Smooth muscle cell (in vitro differentiated cells): ENCODE results near the gene ZNF41. TPM values are rescaled to one million over a fixed set of nuclear protein-coding genes. Genes with fewer than 3 reads are reported as not detected.

ENCODE experiments used
- DNase-seq: peaks from one replicate; lab custom pipeline; 2025; ENCODE audit not compliant: unreplicated experiment; lab: John Stamatoyannopoulos, UW
- H2AFZ ChIP-seq: fragments of 200-600 bp; sonication (generic); 2 replicates; pipeline ENCODE4 v1.6.0; 2016; ENCODE audit warnings: antibody characterized with exemption, low read depth, mild to moderate bottlenecking
- H3F3A ChIP-seq: fragments of 200-600 bp; sonication (generic); 2 replicates; pipeline ENCODE4 v1.6.0; 2017; ENCODE audit warnings: antibody characterized with exemption, low read depth
- H3K27ac ChIP-seq: fragments of 200-600 bp; sonication (generic); 2 replicates; pipeline ENCODE4 v1.5.1; 2016; ENCODE audit warnings: low read depth, mild to moderate bottlenecking
- H3K27me3 ChIP-seq: fragments of 200-600 bp; sonication (generic); 2 replicates; pipeline ENCODE4 v1.6.1; 2016; ENCODE audit warnings: low read depth, mild to moderate bottlenecking
- H3K36me3 ChIP-seq: fragments of 200-600 bp; sonication (generic); 2 replicates; pipeline ENCODE4 v1.5.1; 2016; ENCODE audit warnings: low read depth
- H3K4me1 ChIP-seq: fragments of 200-600 bp; sonication (generic); 2 replicates; pipeline ENCODE4 v1.5.1; 2016; ENCODE audit warnings: low read depth
- H3K4me2 ChIP-seq: fragments of 200-600 bp; sonication (generic); 2 replicates; pipeline ENCODE4 v1.6.0; 2016; ENCODE audit warnings: mild to moderate bottlenecking
- H3K4me3 ChIP-seq: fragments of 200-600 bp; sonication (generic); 2 replicates; pipeline ENCODE4 v1.5.1; 2016; ENCODE audit warnings: mild to moderate bottlenecking
- H3K79me2 ChIP-seq: fragments of 200-600 bp; sonication (generic); 2 replicates; pipeline ENCODE4 v1.6.0; 2016; ENCODE audit warnings: low read depth, mild to moderate bottlenecking
- H3K9ac ChIP-seq: fragments of 200-600 bp; sonication (generic); 2 replicates; pipeline ENCODE4 v1.6.0; 2016; ENCODE audit warnings: low read depth
- H3K9me3 ChIP-seq: fragments of 200-600 bp; sonication (generic); replicated peaks from 2 replicates; pipeline ENCODE4 v1.5.1; 2016; ENCODE audit warnings: low read depth
- H4K20me1 ChIP-seq: fragments of 200-600 bp; sonication (generic); 2 replicates; pipeline ENCODE4 v1.6.0; 2016; ENCODE audit warnings: low read depth
- WGBS: methylation state at CpG from one replicate; pipeline ENCODE4 v1.1.7; 2016; ENCODE audit warnings: low lambda C conversion rate; 5-methylcytosine and 5-hydroxymethylcytosine counted together
- polyA plus RNA-seq: library from polyadenylated mRNA; unstranded; fragments of >200 nt; fragmentation: Nextera tagmentation; extraction: Ambion mirVana; gene quantifications from 2 replicates; pipeline ENCODE4 v1.2.1, GENCODE V29; 2016
- total RNA-seq: library from RNA; depleted of rRNA; stranded (reverse); fragments of >200 nt; gene quantifications from 2 replicates; pipeline ENCODE4 v1.2.3, GENCODE V29; 2014
- TF ChIP-seq, protein P1 (sequence below): fragments of 200-600 bp; sonication (generic); IDR thresholded peaks from 2 replicates; pipeline ENCODE4 v1.5.1; 2017; ENCODE audit warnings: borderline replicate concordance, mild to moderate bottlenecking, antibody characterized with exemption; ENCODE audit not compliant: insufficient read depth, poor library complexity, severe bottlenecking

The ZNF41 gene
- total and polyA plus RNA-seq, 2 experiments from 2014 or later, result 4.6 TPM

DNA sequence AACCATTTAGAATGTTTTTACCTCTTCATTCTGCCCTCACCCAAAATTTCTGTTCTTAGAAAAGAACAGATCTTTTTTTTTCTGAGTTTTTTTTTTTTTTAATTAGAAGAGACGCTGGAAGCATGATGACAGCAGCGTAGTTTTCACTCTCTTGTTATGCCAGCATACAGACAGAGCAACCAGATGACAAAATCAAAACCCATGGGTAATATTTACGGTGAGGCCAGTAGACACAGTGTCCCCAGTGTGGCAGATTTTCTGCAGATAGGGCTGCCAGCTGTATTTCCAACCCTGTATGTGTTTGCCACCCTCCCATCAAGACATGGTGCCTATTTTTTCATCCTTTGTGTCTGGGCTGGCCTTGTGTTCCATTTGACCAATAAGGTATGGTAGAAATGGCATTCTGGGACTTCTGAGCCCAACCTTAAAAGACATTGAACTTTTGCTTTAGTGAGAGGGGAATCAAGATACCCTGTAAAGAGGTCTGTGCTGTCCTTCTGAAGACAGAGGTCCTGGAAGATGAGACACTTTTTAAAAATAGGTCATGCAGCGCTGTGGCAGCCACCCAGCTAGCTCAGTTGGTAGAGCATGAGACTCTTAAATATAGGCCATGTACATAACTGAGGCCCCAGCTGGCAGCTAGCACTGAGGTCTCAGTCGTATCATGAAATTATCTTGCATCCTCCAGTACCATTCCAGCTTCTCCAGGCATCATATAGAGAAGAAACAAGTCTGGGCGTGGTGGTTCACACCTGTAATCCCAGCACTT is 6.7 kb upstream of the ZNF41 start:
- Histone ChIP-seq H3F3A (no peaks in the 10 kb centered on the region), H3K4me2 (no peak overlapping the region), H4K20me1 (no peaks in the 10 kb centered on the region), H2AFZ (no peak overlapping the region), H3K9ac (no peak overlapping the region), H3K27ac (no peak overlapping the region), H3K79me2 (peaks cover under 1% of the 10 kb centered on the region), H3K9me3 (no peaks in the 10 kb centered on the region), H3K4me3 (no peak overlapping the region), H3K4me1 (no peaks in the 10 kb centered on the region), H3K27me3 (no peaks in the 10 kb centered on the region), H3K36me3 (no peaks in the 10 kb centered on the region)
- WGBS, result 75% methylated on average over 6 of the region's 6 CpGs
- TF ChIP-seq, protein P1, sequence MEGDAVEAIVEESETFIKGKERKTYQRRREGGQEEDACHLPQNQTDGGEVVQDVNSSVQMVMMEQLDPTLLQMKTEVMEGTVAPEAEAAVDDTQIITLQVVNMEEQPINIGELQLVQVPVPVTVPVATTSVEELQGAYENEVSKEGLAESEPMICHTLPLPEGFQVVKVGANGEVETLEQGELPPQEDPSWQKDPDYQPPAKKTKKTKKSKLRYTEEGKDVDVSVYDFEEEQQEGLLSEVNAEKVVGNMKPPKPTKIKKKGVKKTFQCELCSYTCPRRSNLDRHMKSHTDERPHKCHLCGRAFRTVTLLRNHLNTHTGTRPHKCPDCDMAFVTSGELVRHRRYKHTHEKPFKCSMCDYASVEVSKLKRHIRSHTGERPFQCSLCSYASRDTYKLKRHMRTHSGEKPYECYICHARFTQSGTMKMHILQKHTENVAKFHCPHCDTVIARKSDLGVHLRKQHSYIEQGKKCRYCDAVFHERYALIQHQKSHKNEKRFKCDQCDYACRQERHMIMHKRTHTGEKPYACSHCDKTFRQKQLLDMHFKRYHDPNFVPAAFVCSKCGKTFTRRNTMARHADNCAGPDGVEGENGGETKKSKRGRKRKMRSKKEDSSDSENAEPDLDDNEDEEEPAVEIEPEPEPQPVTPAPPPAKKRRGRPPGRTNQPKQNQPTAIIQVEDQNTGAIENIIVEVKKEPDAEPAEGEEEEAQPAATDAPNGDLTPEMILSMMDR, result no peak
- no peak for DNase-seq

GRCh38 chrX:47484885-47485284 is 1.9 kb upstream of the ZNF41 start:
- Histone ChIP-seq H3K36me3 (no peaks in the 10 kb centered on the region), H3K9ac (no peak overlapping the region), H3K4me3 (peak overlapping the region; percentile 81), H3K4me2 (peak overlapping the region; percentile 86), H3K27ac (no peak overlapping the region), H3K9me3 (no peaks in the 10 kb centered on the region), H2AFZ (no peak overlapping the region), H3K79me2 (peaks cover 17% of the 10 kb centered on the region), H4K20me1 (no peaks in the 10 kb centered on the region), H3K27me3 (no peaks in the 10 kb centered on the region), H3F3A (no peaks in the 10 kb centered on the region), H3K4me1 (no peaks in the 10 kb centered on the region)
- 62% methylated on average over 2 of the region's 2 CpGs for WGBS
- no peak for DNase-seq
- TF ChIP-seq, protein P1, result no peak

- H3K4me3 ChIP-seq, result peak overlapping the region; percentile 81
- H3K9ac ChIP-seq, result peak overlapping the region; percentile 85
- no peaks in the 10 kb centered on the region for H3F3A ChIP-seq
- no peak for DNase-seq
- no peaks in the 10 kb centered on the region for H3K36me3 ChIP-seq
- H2AFZ ChIP-seq, result peak overlapping the region; percentile 42
- no peaks in the 10 kb centered on the region for H3K9me3 ChIP-seq
- H3K27ac ChIP-seq, result peak overlapping the region; percentile 82
- peaks cover 17% of the 10 kb centered on the region for H3K79me2 ChIP-seq
- H4K20me1 ChIP-seq, result no peaks in the 10 kb centered on the region
- 39% methylated on average over 24 of the region's 24 CpGs for WGBS
- no peaks in the 10 kb centered on the region for H3K4me1 ChIP-seq
- TF ChIP-seq, protein P1, result no peak
- H3K4me2 ChIP-seq, result peak overlapping the region; percentile 86
- H3K27me3 ChIP-seq, result no peaks in the 10 kb centered on the region
Observed at GRCh38 chrX:47483306-47484268, 565 bp upstream of the ZNF41 start.
